B cell (primary cell): ENCODE data around the gene HSPB3. TPM values are rescaled to one million over a fixed set of nuclear protein-coding genes. Genes with fewer than 3 reads are reported as not detected.

Source experiments
- ATAC-seq: fragments of 200-7000 bp; cut with Tn5 transposase; one replicate; pipeline ENCODE4 v1.10.0; 2021; ENCODE audit warnings: low read depth, mild to moderate bottlenecking, moderate number of reproducible peaks, moderate library complexity
- CTCF ChIA-PET: fragments of 350-600 bp; sonication (Branson Sonifier 250); formaldehyde crosslinking; loops from one replicate; lab custom pipeline; 2021; ENCODE audit warnings: antibody characterized with exemption, inconsistent platforms; lab: Charles Lee
- POLR2A ChIA-PET: fragments of 350-600 bp; sonication (Branson Sonifier 250); formaldehyde crosslinking; loops from one replicate; lab custom pipeline; 2021; ENCODE audit warnings: antibody characterized with exemption; lab: Charles Lee
- DNase-seq: peaks from one replicate; pipeline ENCODE4 v3.0.0; 2013
- H2AFZ ChIP-seq: 2 replicates; pipeline ENCODE4 v1.6.1; 2012; ENCODE audit warnings: mild to moderate bottlenecking, low read depth, low read length; ENCODE audit not compliant: insufficient read depth, poor library complexity, severe bottlenecking
- H3K27ac ChIP-seq, 2 donors: 1 replicate in 1 of 2; 2 replicates in 1 of 2; pipeline ENCODE4 v1.5.1; 2012 to 2013; ENCODE audit warnings: low read length in 2 of 2, mild to moderate bottlenecking in 2 of 2, moderate library complexity in 1 of 2
- H3K27me3 ChIP-seq, 4 experiments: fragments of 200-600 bp in 1 of 4; sonication (generic) in 1 of 4; replicated peaks in 1 of 4; 1 replicate in 2 of 4; 2 replicates in 2 of 4; pipeline versions ENCODE4 v1.6.1 to v1.7.0; 2013 to 2016; ENCODE audit warnings: low read length in 3 of 4, mild to moderate bottlenecking in 2 of 4, mixed read lengths in 1 of 4, moderate library complexity in 1 of 4; ENCODE audit not compliant: insufficient read depth in 4 of 4, control insufficient read depth in 3 of 4; ENCODE audit errors: control extremely low read depth in 1 of 4
- H3K36me3 ChIP-seq, 2 experiments: replicated peaks in 1 of 2; 1 replicate in 1 of 2; 2 replicates in 1 of 2; pipeline versions ENCODE4 v1.6.1 to v1.7.1; 2013; ENCODE audit warnings: low read length in 1 of 2; ENCODE audit not compliant: insufficient read depth in 2 of 2, control insufficient read depth in 1 of 2; ENCODE audit errors: control extremely low read depth in 1 of 2, extremely low read depth in 1 of 2
- H3K4me1 ChIP-seq, 2 donors: fragments of 200-600 bp in 1 of 2; sonication (generic) in 1 of 2; 1 replicate in 1 of 2; 2 replicates in 1 of 2; pipeline versions ENCODE4 v1.5.1 to v1.6.1; 2013 to 2017; ENCODE audit warnings: low read length in 2 of 2; ENCODE audit not compliant: control insufficient read depth in 2 of 2, insufficient read depth in 2 of 2
- H3K4me2 ChIP-seq: replicated peaks from 2 replicates; pipeline ENCODE3; 2012; ENCODE audit warnings: mild to moderate bottlenecking, low read depth, low read length; ENCODE audit not compliant: poor library complexity, severe bottlenecking
- H3K4me3 ChIP-seq, 5 experiments: fragments of 200-600 bp in 1 of 5; sonication (generic) in 1 of 5; 1 replicate in 3 of 5; 2 replicates in 2 of 5; pipeline versions ENCODE4 v1.5.1 to v1.7.0; 2011 to 2016; ENCODE audit warnings: low read length in 4 of 5, mild to moderate bottlenecking in 4 of 5, low read depth in 2 of 5, control low read depth in 1 of 5, moderate library complexity in 1 of 5; ENCODE audit not compliant: insufficient read depth in 1 of 5; ENCODE audit errors: control extremely low read depth in 1 of 5, extremely low read depth in 1 of 5
- H3K79me2 ChIP-seq: fragments of 200-600 bp; sonication (generic); one replicate; pipeline ENCODE4 v1.6.0; 2016; ENCODE audit warnings: low read length; ENCODE audit not compliant: control insufficient read depth, insufficient read depth
- H3K9ac ChIP-seq: fragments of 200-600 bp; sonication (generic); 2 replicates; pipeline ENCODE4 v1.6.1; 2017; ENCODE audit warnings: mild to moderate bottlenecking, low read length, moderate library complexity
- H3K9me3 ChIP-seq, 3 donors: one replicate each; pipeline versions ENCODE4 v1.6.1 to v1.7.1; 2013; ENCODE audit warnings: low read length in 2 of 3; ENCODE audit not compliant: control insufficient read depth in 2 of 3, insufficient read depth in 1 of 3; ENCODE audit errors: control extremely low read depth in 1 of 3
- H4K20me1 ChIP-seq: 2 replicates; pipeline ENCODE4 v1.6.0; 2012; ENCODE audit warnings: mild to moderate bottlenecking, low read length; ENCODE audit not compliant: insufficient read depth, control insufficient read depth, poor library complexity, severe bottlenecking
- H3K27ac Mint-ChIP-seq: one replicate; pipeline ENCODE4 v1.8.0; 2021; ENCODE audit warnings: mixed read lengths
- H3K27me3 Mint-ChIP-seq: one replicate; pipeline ENCODE4 v1.8.0; 2021; ENCODE audit warnings: mixed read lengths
- H3K4me1 Mint-ChIP-seq: one replicate; pipeline ENCODE4 v1.8.0; 2021; ENCODE audit warnings: mixed read lengths
- H3K4me3 Mint-ChIP-seq: one replicate; pipeline ENCODE4 v1.8.0; 2021; ENCODE audit warnings: mixed read lengths
- H3K9me3 Mint-ChIP-seq: one replicate; pipeline ENCODE4 v1.8.0; 2022; ENCODE audit warnings: mixed read lengths; ENCODE audit not compliant: insufficient read depth
- CTCF ChIP-seq: fragments of 200-600 bp; IDR thresholded peaks from one replicate; pipeline ENCODE4 v1.8.0; 2022; ENCODE audit warnings: antibody characterized with exemption, mild to moderate bottlenecking
- EZH2 ChIP-seq: IDR thresholded peaks from 2 replicates; pipeline ENCODE4 v1.6.1; 2012; ENCODE audit warnings: borderline replicate concordance, low read depth, mild to moderate bottlenecking, moderate library complexity, low read length; ENCODE audit not compliant: insufficient read depth, poor library complexity, severe bottlenecking
- WGBS: methylation state at CpG from one replicate; pipeline ENCODE4 v1.1.5; 2013; ENCODE audit warnings: missing lambda C conversion rate; ENCODE audit not compliant: insufficient coverage; 5-methylcytosine and 5-hydroxymethylcytosine counted together
- intact Hi-C: fragments of 100-400 bp; cut with micrococcal nuclease; formaldehyde crosslinking; loops from one replicate; pipeline ENCODE4 v1.10.0; 2022
- polyA plus RNA-seq: library from polyadenylated mRNA; depleted of rRNA; stranded (reverse); fragments of >200 nt; gene quantifications from 2 replicates; pipeline ENCODE4 v1.2.3, GENCODE V29; 2012
- total RNA-seq, 2 donors: library from RNA; stranded (reverse); fragments of 120-200 nt in 1 of 2; gene quantifications; 1 replicate in 1 of 2; 2 replicates in 1 of 2; pipeline versions ENCODE4 v1.2.3 to v1.2.4, GENCODE V29; 2013 to 2022

Gene HSPB3
- total and polyA plus RNA-seq, 2 donors (not counting 1 experiment from before 2014, with no cell fraction given), result not detected

- peaks cover 5% of the 10 kb centered on the region for H3K4me1 Mint-ChIP-seq
- TF ChIP-seq EZH2, result no peak
- no peak for TF ChIP-seq CTCF
- DNase-seq (no peak), ATAC-seq (no peak)
- no peaks in the 10 kb centered on the region for H4K20me1 ChIP-seq
- H3K27me3 ChIP-seq, result peaks cover 0 to 2% (median 0%) of the 10 kb centered on the region in 4 experiments
- H3K9ac ChIP-seq, result no peak overlapping the region
- intact Hi-C loops, result no loop called here
- H3K27ac ChIP-seq, result no peak overlapping the region
- ChIA-PET POLR2A (no interaction called here), CTCF (interaction anchor here (0.7 to 2.7 kb wide), 4 partner anchors 26 to 427 kb away, joined by 3 to 9 read pairs (median 6); no protein-coding TSS in a partner anchor)
- H3K27ac Mint-ChIP-seq, result no peak overlapping the region
- H3K36me3 ChIP-seq, result no peaks in the 10 kb centered on the region
- H3K79me2 ChIP-seq, result no peaks in the 10 kb centered on the region
- peaks cover 3% of the 10 kb centered on the region in 2 donors for H3K4me1 ChIP-seq
- H3K9me3 Mint-ChIP-seq, result no peaks in the 10 kb centered on the region
- H3K4me3 ChIP-seq, result no peak overlapping the region
- no peaks in the 10 kb centered on the region for H3K9me3 ChIP-seq
- H3K27me3 Mint-ChIP-seq, result no peaks in the 10 kb centered on the region
- WGBS, result 100% methylated on average over 1 of the region's 2 CpGs
- no peak overlapping the region for H3K4me2 ChIP-seq
- no peak overlapping the region for H2AFZ ChIP-seq
- H3K4me3 Mint-ChIP-seq, result no peak overlapping the region
Observed at GRCh38 chr5:54445691-54446378, 9.7 kb upstream of the HSPB3 start.

GRCh38 chr5:54446379-54446732, 9.1 kb upstream of the HSPB3 start:
- H3K9me3 ChIP-seq, result no peaks in the 10 kb centered on the region
- H3K4me1 ChIP-seq, result no peaks in the 10 kb centered on the region
- Mint-ChIP-seq H3K27ac (no peak overlapping the region), H3K27me3 (no peaks in the 10 kb centered on the region), H3K4me1 (peaks cover under 1% of the 10 kb centered on the region), H3K9me3 (no peaks in the 10 kb centered on the region), H3K4me3 (no peak overlapping the region)
- WGBS, result 97% methylated on average over 3 of the region's 3 CpGs
- no peak overlapping the region for H3K4me3 ChIP-seq
- H3K79me2 ChIP-seq, result no peaks in the 10 kb centered on the region
- no peaks in the 10 kb centered on the region for H3K36me3 ChIP-seq
- H4K20me1 ChIP-seq, result no peaks in the 10 kb centered on the region
- no peak overlapping the region for H2AFZ ChIP-seq
- H3K9ac ChIP-seq, result no peak overlapping the region
- TF ChIP-seq CTCF (no peak), EZH2 (no peak)
- H3K27me3 ChIP-seq, result peaks cover 0 to 2% (median 0%) of the 10 kb centered on the region in 4 experiments
- ChIA-PET CTCF (interaction anchor here (0.7 to 2.7 kb wide), 5 partner anchors 10 to 426 kb away, joined by 3 to 9 read pairs (median 4); no protein-coding TSS in a partner anchor), POLR2A (no interaction called here)
- no peak overlapping the region for H3K4me2 ChIP-seq
- ATAC-seq, result no peak
- intact Hi-C loops, result no loop called here
- H3K27ac ChIP-seq, result no peak overlapping the region
- DNase-seq, result no peak
